Measurements from ENCODE around the gene NAA80.
"Not testable (repeated sequence)": the region's sequence is repeated elsewhere in the genome, so short reads cannot be mapped to it uniquely, and the experiment has no call there.

NAA80 gene

DNA sequence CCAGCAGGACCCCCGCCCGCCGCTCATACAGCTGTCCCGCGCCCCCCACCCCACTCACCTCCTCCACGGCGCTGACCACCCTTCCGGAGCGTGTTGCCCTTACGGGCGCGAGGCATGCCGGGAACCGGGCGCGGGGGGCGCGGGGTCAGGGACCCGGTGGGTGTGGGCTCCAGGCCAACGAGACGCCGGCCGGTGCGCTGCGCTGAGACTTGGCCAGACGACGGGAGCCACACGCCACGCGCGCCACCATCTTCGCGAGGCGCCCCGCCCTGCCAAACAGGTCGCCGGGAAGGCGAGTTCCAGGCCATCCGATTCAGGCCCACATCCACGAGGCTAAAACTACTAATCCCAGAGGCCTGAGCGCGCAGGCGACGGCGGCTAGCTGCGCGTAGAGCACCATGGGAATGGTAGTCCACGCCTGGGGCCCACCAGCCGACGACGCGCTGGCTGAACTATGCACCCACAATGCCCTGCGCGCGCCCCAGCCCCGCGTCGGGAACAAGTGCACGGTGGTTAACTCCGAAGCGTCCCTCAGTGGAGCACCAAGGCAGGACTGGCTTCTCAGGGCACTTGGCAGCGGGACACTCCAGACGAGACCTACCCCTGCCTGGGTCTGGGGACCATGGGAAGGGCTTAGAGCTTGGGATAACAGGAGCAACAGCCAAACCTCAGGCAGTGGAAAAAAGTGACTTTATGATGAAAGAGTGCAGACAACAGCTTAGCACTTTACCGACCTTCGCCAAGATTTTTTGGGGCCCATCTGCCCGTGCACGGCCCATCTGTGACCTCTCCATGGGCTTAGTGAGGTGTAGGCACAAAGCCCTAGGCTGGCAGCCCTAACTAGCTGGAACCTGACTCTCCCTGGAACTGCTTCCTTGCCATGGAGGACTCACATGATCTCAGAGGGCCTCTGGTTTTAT lies 6.8 kb downstream of the NAA80 start, which contains the start of gene IFRD2:
Gene IFRD2 (minus strand): TSS at position 271 of the 920 bp plus-strand sequence. CDS start 155 bp downstream, at position 116.
- in situ Hi-C loops (cut with MboI; ENCODE audit: low sequenced_read_pairs): no loop called here

GRCh38 chr3:50290161-50290641 lies 9.0 kb downstream of the NAA80 start:
- in situ Hi-C loops (cut with MboI; ENCODE audit: low sequenced_read_pairs): no loop called here

- in situ Hi-C loops (cut with MboI; ENCODE audit: low sequenced_read_pairs): no loop called here
Observed at GRCh38 chr3:50289130-50289529, 10.1 kb downstream of the NAA80 start.

- in situ Hi-C loops (cut with MboI; ENCODE audit: low sequenced_read_pairs): no loop called here
Observed at GRCh38 chr3:50288387-50289007, 10.7 kb downstream of the NAA80 start.

DNA sequence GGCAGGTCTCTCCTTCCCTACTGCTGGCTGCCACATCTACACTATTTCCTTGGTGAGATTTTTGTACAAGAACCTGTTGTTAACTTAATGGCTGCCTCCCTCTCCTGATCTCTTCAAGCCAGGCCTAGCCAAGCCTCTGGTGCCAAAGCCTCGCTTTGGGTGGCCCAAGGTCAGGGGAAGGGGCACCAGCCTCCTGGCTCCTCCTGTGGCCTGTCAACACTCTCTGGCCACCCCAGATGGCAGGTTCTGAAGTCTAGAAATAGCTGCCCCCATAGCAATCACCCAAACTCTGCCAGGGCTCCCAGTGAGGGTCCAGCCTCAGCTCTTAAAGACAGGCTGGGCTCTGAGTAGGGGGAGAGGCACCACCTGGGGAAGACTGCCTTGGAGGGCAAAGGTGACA lies 11.9 kb downstream of the NAA80 start:
- in situ Hi-C loops (cut with MboI; ENCODE audit: low sequenced_read_pairs): no loop called here

GRCh38 chr3:50286322-50287227 lies 12.6 kb downstream of the NAA80 start:
- in situ Hi-C loops (cut with MboI; ENCODE audit: low sequenced_read_pairs): no loop called here

DNA sequence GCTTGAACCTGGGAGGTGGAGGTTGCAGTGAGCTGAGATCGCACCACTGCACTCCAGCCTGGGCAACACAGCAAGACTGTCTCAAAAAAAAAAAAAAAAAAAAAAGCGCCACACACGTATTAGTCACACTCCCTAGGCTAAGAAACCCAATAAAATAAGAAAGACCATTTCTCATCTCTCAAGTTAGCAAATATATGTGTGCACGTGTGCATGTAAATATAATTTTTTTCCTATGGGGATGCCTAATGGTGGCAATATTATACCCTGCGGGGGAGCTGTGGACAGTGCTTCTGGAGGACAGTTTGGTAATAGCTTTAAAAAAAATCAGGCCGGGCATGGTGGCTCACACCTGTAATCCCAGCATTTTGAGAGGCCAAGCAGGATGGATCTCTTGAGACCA lies 15.1 kb downstream of the NAA80 start:
- in situ Hi-C loops (cut with MboI; ENCODE audit: low sequenced_read_pairs): not testable (repeated sequence)

DNA sequence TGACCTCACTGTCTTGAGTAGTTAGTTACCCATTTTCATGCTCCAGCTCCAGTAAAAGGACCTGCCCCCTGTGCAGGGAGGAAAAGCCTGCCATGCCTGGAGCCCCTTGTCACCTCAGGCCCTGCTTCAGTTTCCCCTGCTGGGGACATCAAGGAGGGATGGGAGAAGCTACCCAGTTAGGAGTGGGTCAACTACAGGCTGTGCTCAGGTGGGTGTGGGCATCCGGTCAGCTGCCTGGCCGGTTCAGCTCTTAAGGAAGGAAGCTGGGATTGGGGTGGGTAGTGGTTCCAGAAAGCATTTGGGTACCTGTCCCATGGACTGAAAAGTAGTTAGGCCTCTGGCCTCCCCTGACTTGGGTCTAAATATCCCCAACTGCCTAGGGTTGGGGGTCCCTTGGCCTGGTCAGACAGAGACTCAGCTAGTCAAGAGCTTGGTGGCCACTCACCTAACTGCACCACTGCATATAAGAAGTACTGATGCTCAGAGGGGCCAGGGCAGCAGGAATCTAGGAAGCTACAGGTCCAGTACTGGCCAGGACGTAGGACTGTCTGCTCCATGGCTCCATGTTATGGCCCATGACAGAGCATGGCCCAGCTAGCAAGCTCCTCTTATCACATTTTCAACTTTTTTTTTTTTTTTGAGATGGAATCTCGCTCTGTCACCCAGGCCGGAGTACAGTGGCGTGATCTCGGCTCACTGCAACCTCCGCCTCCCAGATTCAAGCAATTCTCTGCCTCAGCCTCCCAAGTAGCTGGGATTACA lies 19.8 kb downstream of the NAA80 start:
- in situ Hi-C loops (cut with MboI; ENCODE audit: low sequenced_read_pairs): no loop called here

GRCh38 chr3:50278880-50279224 lies 20.4 kb downstream of the NAA80 start, which contains the start of gene LSMEM2:
LSMEM2 (plus strand) TSS chr3:50279087; CDS start chr3:50279114, 27 bp downstream.
- in situ Hi-C loops (cut with MboI; ENCODE audit: low sequenced_read_pairs): no loop called here

- in situ Hi-C loops (cut with MboI; ENCODE audit: low sequenced_read_pairs): no loop called here
Observed at GRCh38 chr3:50278123-50278879, 20.9 kb downstream of the NAA80 start.

DNA sequence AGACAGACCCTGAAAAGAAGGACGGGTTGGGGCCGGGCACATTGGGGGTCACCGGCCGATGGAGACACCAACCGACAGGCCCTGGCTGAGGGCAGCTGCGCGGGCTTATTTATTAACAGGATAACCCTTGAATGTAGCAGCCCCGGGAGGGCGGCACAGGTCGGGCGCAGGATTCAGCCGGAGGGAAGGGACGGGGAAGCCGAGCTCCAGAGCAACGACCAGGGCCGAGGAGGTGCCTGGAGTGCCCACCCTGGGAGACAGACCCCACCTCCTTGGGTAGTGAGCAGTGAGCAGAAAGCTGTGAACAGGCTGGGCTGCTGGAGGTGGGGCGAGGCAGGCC lies 22.5 kb downstream of the NAA80 start:
- in situ Hi-C loops (cut with MboI; ENCODE audit: low sequenced_read_pairs): no loop called here

DNA sequence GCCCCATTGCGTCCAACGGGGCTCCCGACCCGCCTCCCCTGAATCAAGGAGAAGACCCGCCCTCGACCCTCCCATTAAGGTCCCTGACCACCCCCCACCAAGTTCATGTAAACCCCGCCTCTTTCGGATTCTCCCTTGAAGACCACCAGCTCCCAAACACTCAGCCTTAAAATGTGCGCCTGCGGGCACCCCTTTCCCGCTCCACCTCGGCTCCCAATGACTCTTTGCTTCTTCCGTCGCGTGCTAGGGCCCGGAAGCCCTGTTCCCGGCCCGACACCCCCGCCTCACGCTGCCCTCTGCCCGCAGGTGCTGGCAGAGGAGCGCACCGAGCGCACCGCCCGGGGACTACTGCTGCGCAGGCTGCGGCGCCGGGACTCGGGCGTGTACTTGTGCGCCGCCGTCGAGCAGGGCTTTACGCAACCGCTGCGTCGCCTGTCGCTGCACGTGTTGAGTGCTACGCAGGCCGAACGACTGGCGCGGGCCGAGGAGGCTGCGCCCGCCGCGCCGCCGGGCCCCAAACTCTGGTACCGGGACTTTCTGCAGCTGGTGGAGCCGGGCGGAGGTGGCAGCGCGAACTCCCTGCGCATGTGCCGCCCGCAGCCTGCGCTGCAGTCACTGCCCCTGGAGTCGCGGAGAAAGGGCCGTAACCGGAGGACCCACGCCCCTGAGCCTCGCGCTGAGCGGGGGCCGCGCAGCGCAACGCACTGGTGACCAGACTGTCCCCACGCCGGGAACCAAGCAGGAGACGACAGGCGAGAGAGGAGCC lies 23.0 kb downstream of the NAA80 start:
- in situ Hi-C loops (cut with MboI; ENCODE audit: low sequenced_read_pairs): no loop called here

GRCh38 chr3:50275141-50275995 lies 23.8 kb downstream of the NAA80 start:
- in situ Hi-C loops (cut with MboI; ENCODE audit: low sequenced_read_pairs): no loop called here

DNA sequence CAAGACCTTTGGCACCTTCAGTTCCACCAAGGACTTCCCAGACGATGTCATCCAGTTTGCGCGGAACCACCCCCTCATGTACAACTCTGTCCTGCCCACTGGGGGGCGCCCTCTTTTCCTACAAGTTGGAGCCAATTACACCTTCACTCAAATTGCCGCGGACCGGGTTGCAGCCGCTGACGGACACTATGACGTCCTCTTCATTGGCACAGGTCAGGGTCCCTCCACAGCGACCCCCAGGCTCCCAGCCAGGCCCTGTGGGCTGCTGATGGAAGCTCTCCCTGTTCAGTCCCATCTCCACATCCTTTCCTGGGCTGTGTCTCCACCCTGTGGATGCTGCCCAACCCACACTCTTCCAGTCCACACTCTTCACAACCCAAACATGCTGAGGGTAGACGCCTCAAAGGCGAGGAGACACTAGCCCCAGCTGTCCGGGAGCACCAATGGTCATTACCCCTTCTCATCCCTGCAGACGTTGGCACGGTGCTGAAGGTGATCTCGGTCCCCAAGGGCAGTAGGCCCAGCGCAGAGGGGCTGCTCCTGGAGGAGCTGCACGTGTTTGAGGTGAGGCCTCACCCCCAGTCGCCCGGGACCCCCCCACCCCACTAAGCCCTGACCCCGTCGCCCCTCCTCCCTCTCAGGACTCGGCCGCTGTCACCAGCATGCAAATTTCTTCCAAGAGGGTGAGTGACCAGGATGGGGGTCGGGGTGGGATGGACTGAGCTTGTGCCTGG lies 24.7 kb downstream of the NAA80 start:
- in situ Hi-C loops (cut with MboI; ENCODE audit: low sequenced_read_pairs): no loop called here

DNA sequence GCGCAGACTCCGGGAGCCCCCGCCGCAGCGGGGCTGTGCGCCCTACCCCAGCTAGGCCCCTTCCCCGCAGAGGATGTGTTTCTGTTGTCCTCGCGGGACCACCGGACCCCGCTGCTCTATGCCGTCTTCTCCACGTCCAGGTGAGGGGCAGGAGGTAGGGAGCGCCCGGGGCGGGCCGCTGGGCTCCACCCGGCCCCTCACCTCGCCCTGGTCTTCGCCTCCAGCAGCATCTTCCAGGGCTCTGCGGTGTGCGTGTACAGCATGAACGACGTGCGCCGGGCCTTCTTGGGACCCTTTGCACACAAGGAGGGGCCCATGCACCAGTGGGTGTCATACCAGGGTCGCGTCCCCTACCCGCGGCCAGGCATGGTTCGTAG lies 25.5 kb downstream of the NAA80 start:
- in situ Hi-C loops (cut with MboI; ENCODE audit: low sequenced_read_pairs): no loop called here

DNA sequence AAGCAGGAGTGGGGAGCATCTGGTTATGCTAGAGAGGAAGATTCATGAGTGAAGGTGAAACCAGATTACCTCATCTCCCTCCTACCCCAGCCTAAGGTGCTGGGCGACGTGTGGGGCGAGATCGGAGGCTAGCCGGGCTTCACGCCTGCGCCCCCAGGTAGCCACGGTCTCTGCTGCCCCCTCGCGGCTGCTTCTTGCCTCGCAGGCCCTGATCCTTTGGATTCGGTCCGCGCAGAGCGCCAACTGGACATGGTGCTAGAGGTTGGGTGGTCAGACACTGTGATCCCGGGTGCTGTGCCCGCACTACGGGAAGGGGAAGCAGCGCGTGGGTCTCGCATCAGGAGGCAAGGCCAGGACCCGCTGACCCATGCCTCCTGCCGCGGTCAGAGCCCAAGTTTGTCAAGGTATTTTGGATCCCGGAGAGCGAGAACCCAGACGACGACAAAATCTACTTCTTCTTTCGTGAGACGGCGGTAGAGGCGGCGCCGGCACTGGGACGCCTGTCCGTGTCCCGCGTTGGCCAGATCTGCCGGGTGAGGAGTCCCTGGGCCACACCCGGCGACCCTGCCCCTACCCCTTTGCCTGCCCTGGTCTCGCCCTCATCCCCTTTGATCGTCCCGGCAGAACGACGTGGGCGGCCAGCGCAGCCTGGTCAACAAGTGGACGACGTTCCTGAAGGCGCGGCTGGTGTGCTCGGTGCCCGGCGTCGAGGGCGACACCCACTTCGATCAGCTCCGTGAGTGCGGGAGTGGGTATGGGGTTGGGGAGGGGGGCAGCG lies 26.1 kb downstream of the NAA80 start:
- in situ Hi-C loops (cut with MboI; ENCODE audit: low sequenced_read_pairs): no loop called here

DNA sequence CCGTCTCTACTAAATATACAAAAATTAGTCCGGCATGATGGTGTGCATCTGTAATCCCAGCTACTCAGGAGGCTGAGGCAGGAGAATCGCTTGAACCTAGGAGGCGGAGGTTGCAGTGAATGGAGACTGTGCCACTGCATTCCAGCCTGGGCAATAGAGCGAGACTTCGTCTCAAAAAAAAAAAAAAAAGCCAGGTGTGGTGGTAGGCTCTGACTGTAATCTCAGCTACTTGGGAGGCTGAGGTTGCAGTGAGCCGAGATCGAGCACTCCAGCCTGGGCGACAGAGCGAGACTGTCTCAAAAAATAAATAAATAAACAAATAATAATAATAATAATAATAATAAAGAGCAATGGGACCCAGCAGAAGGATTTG lies 26.7 kb downstream of the NAA80 start:
- in situ Hi-C loops (cut with MboI; ENCODE audit: low sequenced_read_pairs): not testable (repeated sequence)

Data from HL-60/S4 (cell line).